Heart right ventricle (tissue), 16 donors: Measurements from ENCODE around the gene MT1B. TPM values are rescaled to one million over a fixed set of nuclear protein-coding genes. Genes with fewer than 3 reads are reported as not detected.

Source experiments
- ATAC-seq, 8 donors: fragments of 200-7000 bp; cut with Tn5 transposase; one replicate each; pipeline ENCODE4 v1.9.1; 2020; ENCODE audit warnings: mild to moderate bottlenecking in 8 of 8, moderate library complexity in 8 of 8, moderate number of reproducible peaks in 1 of 8
- DNase-seq, 2 donors: peaks; one replicate each; pipeline ENCODE4 v3.0.0-alpha.2; 2020
- H3K27ac ChIP-seq, 10 donors: fragments of 200-600 bp; sonication (generic) in 2 of 10; one replicate each; pipeline versions ENCODE4 v1.5.0 to v1.8.0; 2020 to 2022; ENCODE audit warnings: mild to moderate bottlenecking in 3 of 10
- H3K27me3 ChIP-seq, 7 donors: fragments of 200-600 bp; one replicate each; pipeline ENCODE4 v1.8.0; 2021 to 2022; ENCODE audit warnings: mild to moderate bottlenecking in 2 of 7
- H3K36me3 ChIP-seq, 9 donors: fragments of 200-600 bp; sonication (generic) in 1 of 9; one replicate each; pipeline versions ENCODE4 v1.5.0 to v1.8.0; 2020 to 2022; ENCODE audit warnings: mild to moderate bottlenecking in 2 of 9
- H3K4me1 ChIP-seq, 9 donors: fragments of 200-600 bp; sonication (generic) in 1 of 9; one replicate each; pipeline versions ENCODE4 v1.5.0 to v1.8.0; 2020 to 2022; ENCODE audit warnings: mild to moderate bottlenecking in 4 of 9
- H3K4me3 ChIP-seq, 10 donors: fragments of 200-600 bp; sonication (generic) in 2 of 10; one replicate each; pipeline versions ENCODE4 v1.5.0 to v1.8.0; 2020 to 2022; ENCODE audit warnings: mild to moderate bottlenecking in 7 of 10, moderate library complexity in 2 of 10
- H3K9me3 ChIP-seq, 11 donors: fragments of 200-600 bp in 10 of 11; sonication (generic) in 2 of 11; one replicate each; pipeline versions ENCODE4 v1.5.0 to v1.8.0; 2013 to 2022; ENCODE audit warnings: mild to moderate bottlenecking in 2 of 11, control low read depth in 1 of 11, moderate library complexity in 1 of 11
- CTCF ChIP-seq, 9 donors: fragments of 200-600 bp; sonication (generic) in 2 of 9; IDR thresholded peaks; one replicate each; pipeline versions ENCODE4 v1.5.0 to v1.8.0; 2021 to 2022; ENCODE audit warnings: antibody characterized with exemption in 9 of 9, mild to moderate bottlenecking in 5 of 9, moderate library complexity in 1 of 9
- WGBS, 2 donors: extraction: QIAGEN DNeasy Blood & Tissue Kit; methylation state at CpG; one replicate each; pipeline ENCODE4 v1.1.7; 2013; ENCODE audit warnings: inconsistent platforms in 1 of 2; 5-methylcytosine and 5-hydroxymethylcytosine counted together
- intact Hi-C, 10 donors: fragments of 100-400 bp; cut with DNase I; formaldehyde crosslinking; loops; one replicate each; pipeline versions ENCODE4 v1.11.1 to v1.14.2; 2022
- polyA plus RNA-seq, 2 donors: library from polyadenylated mRNA; stranded (reverse); fragments of 200-250 nt; gene quantifications; one replicate each; pipeline ENCODE4 v1.2.3, GENCODE V29; 2013
- total RNA-seq, 10 donors: library from RNA; stranded (reverse); fragmentation: NEBNext Ultra II Directional in 3 of 10; extraction: Animal tissue kit (Norgen Biotek cat#: 25700) in 3 of 10; gene quantifications; one replicate each; pipeline versions ENCODE4 v1.2.1 to v1.2.4, GENCODE V29; 2021 to 2023
- donor health status: Arrhythmogenic right ventricular cardiomyopathy.
- donor health status: ischemic (EF 13 %, LVEDD 7.1; RV severe dilation, severe dysfunction).
- donor health status: healthy with polysubstance abuse.
- donor health status: DM: no; HTN: yes; CAD: no.
- donor health status: DM: no; HTN: no; CAD: no.
- donor health status: ischemic (EF 25% LVEDD 6.9; RV normal size, moderate dysfunction).
- donor health status: ischemic (EF 25% LVEDD 5.7; RV mildly dilated, moderate dysfunction).
- donor health status: healthy.
- donor health status: DM: yes; HTN: yes; CAD: no.
- donor health status: Ischemic cardiomyopathy.
- donor health status: ischemic (EF 35%, LVEDD 5.7; RV mildly dilated, moderate dysfunction).
- donor health status: nonischemic (EF 11% LVEDD 7.7; RV severe dilation, severe dysfunction).
- donor health status: DM: yes; HTN: yes; CAD: no.
- donor health status: PGD.
- donor health status: ischemic (EF 29% LVEDD 5.4; RV normal size, mild dysfunction).
- donor health status: nonischemic (EF 23%, LVEDD 6.1; RV moderate dilation, normal function).

The MT1B gene
- total and polyA plus RNA-seq, 12 donors, result not detected

GRCh38 chr16:56614549-56614991, 37.1 kb upstream of the MT1B start:
- no peaks in the 10 kb centered on the region for H3K9me3 ChIP-seq
- intact Hi-C loops, result no loop called here
- TF ChIP-seq CTCF (IDR thresholded peaks at IDR 0.05), result no peak
- ATAC-seq (no peak), DNase-seq (no peak)
- H3K4me1 ChIP-seq, result peaks cover 18 to 57% (median 49%) of the 10 kb centered on the region in 9 donors
- no peak overlapping the region for H3K4me3 ChIP-seq
- no peaks in the 10 kb centered on the region for H3K36me3 ChIP-seq
- H3K27ac ChIP-seq, result no peak overlapping the region
- H3K27me3 ChIP-seq, result peaks cover 0 to 25% (median 0%) of the 10 kb centered on the region in 7 donors

- no peaks in the 10 kb centered on the region for H3K9me3 ChIP-seq
- H3K27me3 ChIP-seq, result peaks cover 0 to 25% (median 0%) of the 10 kb centered on the region in 7 donors
- H3K36me3 ChIP-seq, result no peaks in the 10 kb centered on the region
- ATAC-seq, result no peak
- H3K4me1 ChIP-seq, result peaks cover 16 to 49% (median 42%) of the 10 kb centered on the region in 9 donors
- intact Hi-C loops, result no loop called here
- H3K4me3 ChIP-seq, result no peak overlapping the region
- 96 to 97% methylated on average over 3 of the region's 3 CpGs for WGBS, 2 donors
- no peak for TF ChIP-seq CTCF (IDR thresholded peaks at IDR 0.05)
- H3K27ac ChIP-seq, result no peak overlapping the region
- DNase-seq, result no peak
Observed at GRCh38 chr16:56615353-56615752, 36.3 kb upstream of the MT1B start.

- H3K4me3 ChIP-seq, result peak overlapping the region in 9 of 10 donors; percentile 37 to 71 (median 53)
- no peak for DNase-seq
Observed at GRCh38 chr16:56616608-56617211, 35.0 kb upstream of the MT1B start.

More at GRCh38 chr16:56616608-56617211, 35.0 kb upstream of the MT1B start:
- H3K9me3 ChIP-seq, result no peaks in the 10 kb centered on the region
- H3K36me3 ChIP-seq, result no peaks in the 10 kb centered on the region
- TF ChIP-seq CTCF (IDR thresholded peaks at IDR 0.05), result no peak
- H3K4me1 ChIP-seq, result peaks cover 7 to 38% (median 28%) of the 10 kb centered on the region in 9 donors
- 47 to 49% methylated on average over 23 of the region's 23 CpGs for WGBS, 2 donors
- intact Hi-C loops, result no loop called here
- H3K27me3 ChIP-seq, result peaks cover 0 to 25% (median 0%) of the 10 kb centered on the region in 7 donors
- H3K27ac ChIP-seq, result peak overlapping the region; percentile 6 to 83 (median 78)
- peak in 4 of 8 donors; percentile 4 to 48 (median 12) for ATAC-seq
